ENCODE data around the gene PITHD1.
A peak's percentile ranks its signal among the peaks of the same experiment; 100 is the strongest.
"Not testable (repeated sequence)": the region's sequence is repeated elsewhere in the genome, so short reads cannot be mapped to it uniquely, and the experiment has no call there.

Gene PITHD1

DNA sequence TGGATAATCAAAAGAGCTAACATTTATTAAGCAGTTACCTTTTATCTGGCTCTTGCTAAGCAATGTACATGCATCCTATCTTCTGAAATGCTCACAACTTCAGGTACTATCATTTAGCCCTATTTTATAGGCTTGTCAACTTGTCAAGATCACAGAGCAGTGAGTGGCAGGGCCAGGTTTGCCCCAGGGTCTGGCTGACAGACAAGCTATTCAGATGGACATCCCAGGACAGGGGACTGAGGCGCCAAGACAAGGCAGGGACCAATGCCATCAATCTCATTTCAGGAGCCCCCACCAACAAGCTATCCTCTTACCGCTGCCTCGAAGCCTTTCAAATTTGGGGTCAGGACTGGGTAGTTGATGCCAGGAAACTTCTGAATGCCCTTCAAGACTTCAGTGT lies 38.1 kb downstream of the PITHD1 start:
- no peak for DNase-seq (ENCODE audit: low read depth, low spot score)
- no peak overlapping the region for H3K4me3 ChIP-seq (ENCODE audit: low read length)

DNA sequence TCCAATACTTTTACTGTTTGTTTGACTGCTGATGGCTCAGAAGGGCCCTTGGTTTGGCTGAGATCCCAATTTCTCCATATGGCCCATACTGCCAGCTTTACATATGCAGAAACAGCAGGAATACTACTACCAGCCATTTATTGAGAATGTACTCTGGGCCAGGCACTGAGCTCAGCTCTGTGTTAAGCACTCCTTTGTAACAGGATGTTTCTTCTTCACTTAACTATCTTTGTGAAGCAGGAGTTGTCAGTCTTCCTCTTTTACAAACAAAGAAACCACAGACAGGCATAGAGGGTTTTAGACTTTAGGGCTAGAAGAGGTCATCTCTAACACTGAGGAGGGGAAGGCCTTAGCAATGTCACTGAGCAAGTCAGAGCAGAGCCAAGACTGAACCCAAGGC lies 38.7 kb downstream of the PITHD1 start:
- H3K4me3 ChIP-seq (ENCODE audit: low read length) = no peak overlapping the region
- DNase-seq (ENCODE audit: low read depth, low spot score) = no peak

DNA sequence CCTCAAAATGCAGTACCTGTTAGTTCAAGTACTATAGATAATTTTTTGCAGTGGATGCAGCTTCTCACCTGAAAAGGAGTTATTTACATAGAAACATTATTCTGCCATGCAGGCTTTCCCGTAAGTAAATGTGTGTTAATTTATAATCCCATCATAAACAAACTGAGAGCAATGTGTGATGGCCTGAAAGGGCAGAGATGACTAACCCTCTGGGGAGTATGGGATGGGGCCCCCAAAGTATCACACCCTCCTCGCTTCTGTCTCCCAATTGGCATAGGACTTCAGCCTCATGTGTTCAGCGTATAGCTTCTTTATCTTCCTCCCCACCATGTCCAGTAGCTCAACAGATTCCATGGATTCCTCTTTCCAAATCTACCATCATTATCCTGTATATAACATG lies 39.4 kb downstream of the PITHD1 start:
- no peak for DNase-seq (ENCODE audit: low read depth, low spot score)
- H3K4me3 ChIP-seq (ENCODE audit: low read length) = no peak overlapping the region

DNA sequence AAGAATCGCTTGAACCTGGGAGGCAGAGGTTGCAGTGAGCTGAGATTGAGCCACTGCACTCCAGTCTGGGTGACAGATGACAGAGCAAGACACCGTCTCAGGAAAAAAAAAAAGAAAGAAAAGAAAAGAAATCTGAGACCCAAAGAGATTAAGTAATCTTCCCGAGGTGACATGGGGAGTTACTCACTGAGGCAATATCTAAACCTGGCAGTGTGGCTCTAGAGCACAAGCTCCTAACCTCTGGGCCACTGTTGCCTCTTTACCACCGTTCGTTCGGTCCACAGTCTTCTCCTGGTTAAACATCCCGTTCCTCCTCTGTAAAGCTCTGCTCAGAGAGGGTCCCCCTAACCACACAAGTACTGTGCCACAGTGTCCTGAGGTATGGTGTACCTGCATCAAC lies 45.5 kb downstream of the PITHD1 start:
- no peak for DNase-seq (ENCODE audit: low read depth, low spot score)
- no peak overlapping the region for H3K4me3 ChIP-seq (ENCODE audit: low read length)

DNA sequence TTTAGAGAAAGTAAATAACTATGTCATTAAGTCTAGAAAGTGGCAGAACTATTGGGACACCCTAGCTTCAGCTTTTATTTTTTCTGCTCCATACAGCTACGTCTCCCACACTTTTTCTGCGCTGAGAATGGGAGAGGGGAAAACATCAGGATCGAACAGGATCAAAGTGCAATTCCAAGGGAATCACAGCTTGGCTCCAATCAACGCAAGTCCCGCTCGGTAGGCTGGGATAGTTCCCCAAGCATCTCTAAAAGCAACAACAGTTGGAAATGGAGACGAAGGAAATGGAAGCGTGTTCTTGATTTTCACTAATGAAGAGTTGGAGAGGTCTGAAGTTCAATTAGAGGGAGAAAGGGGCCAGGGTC lies 46.5 kb downstream of the PITHD1 start:
- peak overlapping the region; percentile 96 for H3K4me3 ChIP-seq (ENCODE audit: low read length)
- no peak for DNase-seq (ENCODE audit: low read depth, low spot score)

DNA sequence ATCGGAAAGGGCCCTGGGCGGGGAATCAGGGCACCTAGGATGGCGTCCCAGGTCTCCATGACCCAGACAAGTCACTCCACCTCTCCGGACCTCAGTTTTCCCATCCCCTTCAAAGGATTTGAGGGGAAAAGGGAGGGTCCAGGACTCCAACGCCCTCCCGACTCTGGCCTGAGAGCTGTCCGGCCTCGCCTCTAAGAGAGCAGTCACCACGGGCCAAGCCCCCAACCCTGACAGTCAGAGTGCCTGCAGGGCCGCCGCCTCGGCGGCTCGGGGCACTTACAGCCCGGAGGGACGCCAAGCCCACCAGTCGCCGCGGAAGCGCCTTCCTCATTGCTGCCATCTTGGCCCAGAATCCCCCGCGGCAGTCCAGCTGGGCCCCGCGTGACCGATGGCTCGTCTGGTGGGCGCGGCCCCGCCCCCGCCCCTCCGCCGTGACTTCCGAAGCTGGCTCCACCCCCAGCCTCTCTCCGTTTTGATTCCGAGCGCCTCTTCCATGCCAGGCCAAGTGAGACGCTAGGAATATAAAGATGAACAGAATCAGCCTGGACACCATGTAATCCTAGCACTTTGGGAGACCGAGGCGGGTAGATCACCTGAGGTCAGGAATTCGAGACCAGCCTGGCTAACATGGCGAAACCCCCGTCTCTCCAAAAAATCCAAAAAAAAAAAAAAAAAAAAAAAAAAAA lies 47.0 kb downstream of the PITHD1 start, which contains the start of gene HMGCL:
Gene HMGCL (minus strand): TSS at position 354 of the 686 bp plus-strand sequence. CDS start 14 bp downstream, at position 340.
- peak within 1 kb of the TSS; percentile 96 for H3K4me3 ChIP-seq (ENCODE audit: low read length)
- peak; percentile 75 for DNase-seq (ENCODE audit: low read depth, low spot score)

DNA sequence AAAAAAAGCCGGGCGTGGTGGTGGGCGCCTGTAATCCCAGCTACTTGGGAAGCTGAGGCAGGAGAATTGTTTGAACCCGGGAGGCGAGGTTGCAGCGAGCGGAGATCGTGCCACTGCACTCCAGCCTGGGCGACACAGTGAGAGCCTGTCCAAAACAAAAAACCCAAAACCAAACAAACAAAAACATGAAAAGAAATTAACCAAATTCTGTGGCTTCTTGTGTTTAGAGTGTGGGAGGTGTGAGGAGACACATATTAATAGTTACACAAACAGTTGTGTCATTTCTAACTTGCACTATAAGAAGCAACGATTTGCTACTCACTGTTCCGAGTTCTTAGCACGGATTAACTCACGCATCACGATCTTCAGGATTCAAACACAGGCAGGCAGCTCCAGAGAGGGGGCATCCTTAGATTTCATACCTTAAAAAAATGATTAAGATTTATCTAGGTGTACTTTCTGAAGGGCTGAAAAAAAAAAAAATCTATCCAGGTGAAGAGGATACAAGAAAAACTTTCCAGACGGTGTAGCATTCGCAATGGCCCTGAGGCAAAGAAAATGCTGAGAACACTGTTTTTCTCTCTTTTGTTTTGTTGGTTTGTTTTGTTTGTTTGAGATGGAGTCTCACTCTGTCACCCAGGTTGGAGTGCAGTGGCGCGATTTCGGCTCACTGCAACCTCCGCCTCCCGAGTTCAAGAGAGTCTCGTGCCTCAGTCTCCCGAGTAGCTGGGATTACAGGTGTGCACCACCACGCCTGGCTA lies 47.7 kb downstream of the PITHD1 start:
- peak overlapping the region; percentile 96 for H3K4me3 ChIP-seq (ENCODE audit: low read length)
- no peak for DNase-seq (ENCODE audit: low read depth, low spot score)

DNA sequence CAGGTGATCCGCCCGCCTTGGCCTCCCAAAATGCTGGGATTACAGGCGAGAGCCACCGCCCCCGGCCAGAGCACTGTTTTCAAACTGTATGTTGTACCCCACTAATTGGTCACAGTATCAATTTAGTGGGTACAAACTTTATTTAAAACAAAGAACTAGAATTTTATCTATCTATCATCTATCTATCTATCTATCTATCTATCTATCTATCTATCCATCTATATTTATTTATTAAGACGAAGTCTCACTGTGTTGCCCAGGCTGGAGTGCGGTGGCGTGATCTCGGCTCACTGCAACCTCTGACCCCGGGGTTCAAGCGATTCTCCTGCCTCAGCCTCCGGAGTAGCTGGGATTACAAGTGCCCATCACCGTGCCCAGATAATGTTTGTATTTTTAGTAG lies 48.4 kb downstream of the PITHD1 start:
- DNase-seq (ENCODE audit: low read depth, low spot score); H3K4me3 ChIP-seq (ENCODE audit: low read length): not testable (repeated sequence)

DNA sequence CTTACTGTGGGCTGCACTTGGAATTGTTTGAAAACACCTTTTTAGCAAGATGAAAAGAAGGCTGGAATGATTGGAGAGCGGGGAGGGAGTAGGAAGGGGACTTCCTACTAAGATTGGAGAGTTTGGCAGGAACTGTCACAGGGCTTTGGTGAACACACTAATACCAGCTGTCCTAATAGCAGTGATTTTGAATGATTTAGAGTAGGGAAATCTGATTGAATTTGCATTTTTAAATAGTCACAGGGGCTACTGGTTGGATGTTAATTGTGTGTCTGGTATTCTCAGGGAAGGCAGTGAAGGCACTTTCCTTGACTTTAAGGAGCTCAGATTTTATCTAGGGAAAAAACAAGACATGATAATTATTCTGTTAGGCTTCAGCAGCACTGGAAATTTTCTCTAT lies 49.5 kb downstream of the PITHD1 start:
- DNase-seq (ENCODE audit: low read depth, low spot score) = no peak
- H3K4me3 ChIP-seq (ENCODE audit: low read length) = no peak overlapping the region

DNA sequence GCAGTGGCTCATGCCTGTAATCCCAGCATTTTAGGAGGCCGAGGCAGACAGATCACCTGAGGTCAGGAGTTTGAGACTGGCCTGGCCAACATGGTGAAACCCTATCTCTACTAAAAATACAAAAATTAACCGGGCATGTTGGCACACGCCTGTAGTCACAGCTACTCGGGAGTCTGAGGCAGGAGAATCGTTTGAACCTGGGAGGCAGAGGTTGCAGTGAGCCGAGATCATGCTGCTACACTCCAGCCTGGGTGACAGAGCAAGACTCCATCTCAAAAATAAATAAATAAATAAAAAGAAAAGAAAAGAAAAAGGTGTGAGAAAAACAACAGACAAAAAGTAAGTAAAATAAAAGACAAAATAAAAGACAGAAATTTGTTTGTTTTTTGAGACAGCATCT lies 55.9 kb downstream of the PITHD1 start:
- H3K4me3 ChIP-seq (ENCODE audit: low read length); DNase-seq (ENCODE audit: low read depth, low spot score): not testable (repeated sequence)

DNA sequence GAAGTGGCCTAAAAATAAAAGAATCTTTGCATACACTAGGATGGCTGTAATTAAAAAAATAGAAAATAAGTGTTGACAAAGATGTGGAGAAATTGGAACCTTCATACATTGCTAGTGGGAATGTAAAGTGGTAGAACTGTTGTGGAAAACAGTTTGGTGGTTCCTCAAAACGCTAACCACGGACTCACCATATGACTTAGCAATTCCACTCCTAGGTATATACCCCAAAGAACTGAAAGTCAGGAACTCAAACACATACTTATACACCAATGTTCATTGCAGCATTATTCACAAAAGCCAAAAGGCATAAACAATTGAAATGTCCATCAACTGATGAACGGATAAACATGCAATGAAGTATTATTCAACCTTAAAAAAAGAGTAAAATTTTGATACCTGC lies 57.8 kb downstream of the PITHD1 start:
- DNase-seq (ENCODE audit: low read depth, low spot score) = no peak
- H3K4me3 ChIP-seq (ENCODE audit: low read length) = no peak overlapping the region
